Neutrophil (primary cell): Measurements from ENCODE around the gene TBXAS1.

Experiments
- H3K27ac ChIP-seq: fragments of 200-600 bp; sonication (generic); 2 replicates; pipeline ENCODE4 v1.5.1; 2016; ENCODE audit warnings: mild to moderate bottlenecking, moderate library complexity
- H3K27me3 ChIP-seq: fragments of 200-600 bp; sonication (generic); 2 replicates; pipeline ENCODE4 v1.6.0; 2016; ENCODE audit warnings: mild to moderate bottlenecking
- H3K36me3 ChIP-seq: fragments of 200-600 bp; sonication (generic); 2 replicates; pipeline ENCODE4 v1.5.1; 2017
- H3K4me1 ChIP-seq, 2 experiments: fragments of 200-600 bp in 1 of 2; sonication (generic) in 1 of 2; 1 replicate in 1 of 2; 2 replicates in 1 of 2; pipeline versions ENCODE4 v1.5.1 to v1.6.1; 2013 to 2016; ENCODE audit warnings: low read depth in 1 of 2, low read length in 1 of 2, mild to moderate bottlenecking in 1 of 2, moderate library complexity in 1 of 2; ENCODE audit not compliant: control insufficient read depth in 1 of 2, insufficient read depth in 1 of 2
- H3K4me3 ChIP-seq, 2 experiments: fragments of 200-600 bp in 1 of 2; sonication (generic) in 1 of 2; 1 replicate in 1 of 2; 2 replicates in 1 of 2; pipeline ENCODE4 v1.5.1; 2013 to 2016; ENCODE audit warnings: low read depth in 1 of 2, low read length in 1 of 2, mild to moderate bottlenecking in 1 of 2, moderate library complexity in 1 of 2
- H3K9me3 ChIP-seq: fragments of 200-600 bp; sonication (generic); 2 replicates; pipeline ENCODE4 v1.5.1; 2016
- CTCF ChIP-seq: fragments of 200-600 bp; sonication (generic); IDR thresholded peaks from 2 replicates; pipeline ENCODE4 v1.5.1; 2016; ENCODE audit warnings: antibody characterized with exemption

TBXAS1 gene

GRCh38 chr7:140008755-140009610, 179.9 kb downstream of the TBXAS1 start:
- no peak overlapping the region for H3K4me3 ChIP-seq
- H3K36me3 ChIP-seq, result peaks cover 78% of the 10 kb centered on the region
- no peaks in the 10 kb centered on the region for H3K4me1 ChIP-seq
- no peak overlapping the region for H3K27ac ChIP-seq
- no peaks in the 10 kb centered on the region for H3K9me3 ChIP-seq
- no peaks in the 10 kb centered on the region for H3K27me3 ChIP-seq
- TF ChIP-seq CTCF, result no peak

GRCh38 chr7:140009735-140010134, 180.7 kb downstream of the TBXAS1 start:
- no peak for TF ChIP-seq CTCF
- Histone ChIP-seq H3K4me1 (no peaks in the 10 kb centered on the region), H3K27ac (no peak overlapping the region), H3K27me3 (no peaks in the 10 kb centered on the region), H3K36me3 (peaks cover 80% of the 10 kb centered on the region), H3K4me3 (no peak overlapping the region), H3K9me3 (no peaks in the 10 kb centered on the region)

- no peaks in the 10 kb centered on the region for H3K4me1 ChIP-seq
- no peak overlapping the region for H3K4me3 ChIP-seq
- peaks cover 82% of the 10 kb centered on the region for H3K36me3 ChIP-seq
- no peaks in the 10 kb centered on the region for H3K27me3 ChIP-seq
- H3K27ac ChIP-seq, result no peak overlapping the region
- no peaks in the 10 kb centered on the region for H3K9me3 ChIP-seq
- TF ChIP-seq CTCF, result no peak
Measured at GRCh38 chr7:140010194-140010895, 181.3 kb downstream of the TBXAS1 start.

GRCh38 chr7:140013676-140014075, 184.6 kb downstream of the TBXAS1 start:
- H3K27ac ChIP-seq, result no peak overlapping the region
- no peaks in the 10 kb centered on the region for H3K27me3 ChIP-seq
- no peaks in the 10 kb centered on the region for H3K4me1 ChIP-seq
- H3K36me3 ChIP-seq, result peaks cover 85% of the 10 kb centered on the region
- H3K4me3 ChIP-seq, result no peak overlapping the region
- no peaks in the 10 kb centered on the region for H3K9me3 ChIP-seq
- no peak for TF ChIP-seq CTCF

- no peaks in the 10 kb centered on the region for H3K27me3 ChIP-seq
- TF ChIP-seq CTCF, result no peak
- H3K9me3 ChIP-seq, result no peaks in the 10 kb centered on the region
- no peak overlapping the region for H3K4me3 ChIP-seq
- peaks cover 85% of the 10 kb centered on the region for H3K36me3 ChIP-seq
- no peak overlapping the region for H3K27ac ChIP-seq
- no peaks in the 10 kb centered on the region for H3K4me1 ChIP-seq
Measured at GRCh38 chr7:140014123-140014522, 185.1 kb downstream of the TBXAS1 start.
